GM21717 (cell line): ENCODE results near the gene MYEOV.

Experiments used
- ATAC-seq: cut with Tn5 transposase; IDR thresholded peaks from one replicate; pipeline ENCODE4 v1.9.1; 2021; ENCODE audit warnings: mild to moderate bottlenecking, moderate library complexity; ENCODE audit not compliant: unreplicated experiment

MYEOV gene

GRCh38 chr11:69293819-69294505 is at the start of gene MYEOV:
Gene MYEOV, plus strand, starts transcription at chr11:69294155. Its CDS starts 1,200 bp downstream, at chr11:69295355.
- ATAC-seq: no peak

GRCh38 chr11:69244266-69244665 is 49.7 kb upstream of the MYEOV start:
- ATAC-seq: no peak

- no peak for ATAC-seq
Measured at GRCh38 chr11:69245041-69245440, 48.9 kb upstream of the MYEOV start.

- no peak for ATAC-seq
Measured at GRCh38 chr11:69245491-69246345, 48.2 kb upstream of the MYEOV start.

- ATAC-seq: no peak
Measured at GRCh38 chr11:69249311-69250185, 44.4 kb upstream of the MYEOV start.

- no peak for ATAC-seq
Measured at GRCh38 chr11:69250186-69251056, 43.5 kb upstream of the MYEOV start.

- no peak for ATAC-seq
Measured at GRCh38 chr11:69251057-69251393, 42.9 kb upstream of the MYEOV start.

GRCh38 chr11:69251639-69252489 is 42.1 kb upstream of the MYEOV start:
- no peak for ATAC-seq

GRCh38 chr11:69252490-69252837 is 41.5 kb upstream of the MYEOV start:
- no peak for ATAC-seq

GRCh38 chr11:69253028-69253427 is 40.9 kb upstream of the MYEOV start:
- no peak for ATAC-seq

- no peak for ATAC-seq
Measured at GRCh38 chr11:69257134-69257533, 36.8 kb upstream of the MYEOV start.

- ATAC-seq: no peak
Measured at GRCh38 chr11:69257838-69258658, 35.9 kb upstream of the MYEOV start.

- ATAC-seq: no peak
Measured at GRCh38 chr11:69259096-69259495, 34.9 kb upstream of the MYEOV start.

GRCh38 chr11:69260622-69261021 is 33.3 kb upstream of the MYEOV start:
- no peak for ATAC-seq

GRCh38 chr11:69261116-69261515 is 32.8 kb upstream of the MYEOV start:
- ATAC-seq: no peak

GRCh38 chr11:69262918-69263735 is 30.8 kb upstream of the MYEOV start:
- no peak for ATAC-seq

- no peak for ATAC-seq
Measured at GRCh38 chr11:69263736-69264052, 30.3 kb upstream of the MYEOV start.

GRCh38 chr11:69264486-69264885 is 29.5 kb upstream of the MYEOV start:
- ATAC-seq: no peak
